ENCODE data around the gene EVA1B.
A peak's percentile ranks its signal among the peaks of the same experiment; 100 is the strongest.

Gene EVA1B

GRCh38 chr1:36323636-36324352 is at the start of gene EVA1B:
TSS of gene EVA1B (minus strand) at chr1:36323645. CDS start at chr1:36323037, 608 bp downstream.
- DNase-seq (ENCODE audit: low read depth) = peak; percentile 93

DNA sequence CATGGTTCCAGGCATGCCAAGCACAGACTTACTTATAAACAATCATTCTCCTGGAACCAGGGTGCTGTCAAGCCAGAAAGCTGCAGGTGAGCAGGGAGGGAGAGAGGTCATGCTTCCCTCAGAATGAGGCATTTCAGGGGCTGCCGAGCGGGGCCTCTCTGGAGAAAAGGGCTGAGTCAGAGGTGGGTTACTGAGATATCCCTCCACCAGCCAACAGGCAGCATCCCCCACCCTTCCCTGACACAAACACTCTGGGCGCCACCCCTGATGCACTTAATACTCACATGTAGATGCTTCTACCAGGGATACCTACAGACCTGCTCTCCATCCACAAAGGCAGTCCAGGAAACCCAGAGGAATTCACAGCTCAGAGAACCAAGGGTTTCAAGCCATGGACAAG is 49.2 kb upstream of the EVA1B start:
- DNase-seq (ENCODE audit: low read depth) = no peak

DNA sequence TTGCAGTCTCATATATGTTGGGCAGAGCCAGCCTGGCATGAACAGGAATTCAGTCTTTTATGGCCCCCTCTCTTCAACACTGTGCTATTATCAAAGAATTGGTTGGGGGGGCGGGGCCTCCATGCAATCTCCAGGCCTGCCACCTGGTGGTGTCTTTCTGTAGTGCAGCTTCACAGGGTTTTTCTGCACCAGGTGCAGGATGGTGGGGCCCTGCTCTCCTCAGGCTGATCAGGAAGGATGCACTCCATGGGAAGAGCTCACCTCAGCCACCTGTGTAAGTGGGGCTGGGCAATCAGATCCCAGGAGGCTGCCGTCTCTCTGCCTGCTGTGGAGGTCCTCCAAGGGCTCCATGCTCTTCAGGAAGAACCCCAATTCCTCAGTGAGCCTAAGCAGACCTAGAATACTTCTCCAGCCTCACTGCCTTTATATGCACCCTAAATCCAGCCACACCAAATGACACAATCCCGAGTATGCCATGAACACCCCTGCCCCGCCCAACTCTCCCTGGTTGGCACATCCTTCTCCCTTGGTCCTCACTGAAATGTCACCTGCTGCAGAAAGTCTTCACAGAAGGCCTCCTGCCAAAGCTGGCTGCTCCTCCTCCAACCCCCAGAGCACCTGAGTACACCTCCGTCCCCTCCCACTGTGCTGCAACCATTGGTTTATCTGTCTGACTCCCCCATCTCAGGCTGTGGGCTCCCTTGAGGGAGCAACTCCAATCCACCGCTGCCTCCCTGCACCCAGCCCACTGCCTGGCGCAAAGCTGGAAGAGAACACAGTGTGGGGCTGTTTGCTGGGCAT is 45.8 kb upstream of the EVA1B start:
- DNase-seq (ENCODE audit: low read depth) = peak; percentile 73

GRCh38 chr1:36367798-36368197 is 44.4 kb upstream of the EVA1B start:
- DNase-seq (ENCODE audit: low read depth) = no peak

- DNase-seq (ENCODE audit: low read depth) = no peak
Measured at GRCh38 chr1:36367066-36367465, 43.6 kb upstream of the EVA1B start.

DNA sequence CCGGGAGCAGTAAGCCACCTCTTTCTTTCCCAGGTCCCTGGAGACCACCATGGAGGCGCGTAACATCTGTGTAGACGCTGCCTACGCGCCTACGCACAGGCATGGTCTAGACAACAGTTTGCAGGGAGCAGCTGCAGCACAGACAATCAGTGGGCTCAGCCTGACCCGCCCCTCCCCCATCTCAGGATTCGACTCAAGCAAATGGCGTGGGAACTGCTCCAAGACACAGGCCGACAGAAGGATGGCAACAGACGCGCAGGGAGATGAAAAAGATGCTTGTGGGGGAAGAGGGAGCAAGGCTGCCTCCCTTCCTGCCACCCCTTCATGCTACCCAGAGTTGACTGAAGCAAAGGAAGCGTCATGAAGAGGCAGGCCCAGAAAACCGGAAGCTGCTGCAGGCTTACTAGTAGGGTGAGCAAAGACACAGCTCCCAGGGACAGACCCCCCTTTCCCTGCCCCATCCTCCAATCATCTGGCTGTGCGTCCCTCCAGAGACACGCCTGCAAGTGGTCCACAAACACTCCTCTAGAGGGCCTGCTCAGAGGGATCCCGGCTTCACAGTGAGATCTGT is 42.7 kb upstream of the EVA1B start:
- DNase-seq (ENCODE audit: low read depth) = peak; percentile 76

- peak; percentile 82 for DNase-seq (ENCODE audit: low read depth)
Measured at GRCh38 chr1:36365381-36365780, 41.9 kb upstream of the EVA1B start.

DNA sequence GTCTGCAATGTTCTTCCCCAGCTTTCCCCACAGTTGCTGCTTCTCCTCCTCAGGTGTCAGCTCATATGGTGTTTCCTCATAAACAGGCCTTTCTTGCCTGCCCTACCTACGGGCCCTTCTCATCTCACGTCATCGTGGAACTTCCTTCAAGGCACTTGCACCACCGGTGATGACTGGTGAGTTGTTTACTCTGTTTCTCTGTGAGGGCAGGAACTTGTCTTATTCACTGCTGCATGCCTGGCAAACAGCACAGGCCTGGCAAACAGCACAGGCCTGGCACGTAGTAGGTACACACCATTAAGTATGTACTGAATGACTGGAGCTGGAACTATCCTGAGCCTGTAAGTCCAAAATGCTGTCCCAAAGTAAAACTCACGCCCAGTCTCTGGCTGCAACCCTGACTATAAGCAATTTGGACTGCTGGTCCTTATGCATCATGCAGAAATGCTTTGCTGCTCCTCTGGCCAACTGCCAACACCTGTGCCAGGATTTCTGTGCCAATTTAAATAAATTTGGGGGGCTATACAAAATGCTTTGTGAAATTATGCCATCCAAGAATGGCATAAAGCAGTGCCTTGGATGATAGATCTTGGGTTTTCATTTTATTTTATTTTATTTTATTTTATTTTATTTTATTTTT is 36.6 kb upstream of the EVA1B start:
- no peak for DNase-seq (ENCODE audit: low read depth)

GRCh38 chr1:36359383-36359782 is 35.9 kb upstream of the EVA1B start:
- DNase-seq (ENCODE audit: low read depth) = no peak

DNA sequence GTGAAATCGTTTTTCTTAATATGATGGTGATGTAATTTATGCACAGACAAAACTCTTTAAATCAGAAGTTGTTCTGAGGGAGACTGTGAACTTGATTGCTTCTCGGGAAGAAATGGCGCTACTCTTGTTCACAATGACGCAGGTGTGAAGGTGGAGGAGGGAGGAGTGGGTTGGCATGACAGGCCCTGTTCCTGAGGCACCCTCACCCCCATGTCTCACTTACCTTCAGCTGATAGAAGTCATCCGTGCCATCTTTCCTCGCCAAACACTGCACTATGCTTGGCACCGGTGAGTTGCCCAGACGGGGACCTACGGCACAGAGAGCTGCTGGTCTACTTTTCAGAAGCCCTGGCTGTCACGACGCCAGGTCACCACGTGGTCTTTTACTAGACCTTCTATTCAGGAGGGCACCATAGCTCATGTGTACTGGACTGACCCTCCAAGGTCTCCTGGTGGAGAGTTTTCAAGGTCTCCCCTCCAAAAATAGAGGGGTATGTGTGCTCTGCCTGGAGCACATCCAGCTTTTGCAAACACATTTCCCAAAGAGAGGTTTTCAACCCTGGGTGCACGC is 35.2 kb upstream of the EVA1B start:
- DNase-seq (ENCODE audit: low read depth) = no peak

DNA sequence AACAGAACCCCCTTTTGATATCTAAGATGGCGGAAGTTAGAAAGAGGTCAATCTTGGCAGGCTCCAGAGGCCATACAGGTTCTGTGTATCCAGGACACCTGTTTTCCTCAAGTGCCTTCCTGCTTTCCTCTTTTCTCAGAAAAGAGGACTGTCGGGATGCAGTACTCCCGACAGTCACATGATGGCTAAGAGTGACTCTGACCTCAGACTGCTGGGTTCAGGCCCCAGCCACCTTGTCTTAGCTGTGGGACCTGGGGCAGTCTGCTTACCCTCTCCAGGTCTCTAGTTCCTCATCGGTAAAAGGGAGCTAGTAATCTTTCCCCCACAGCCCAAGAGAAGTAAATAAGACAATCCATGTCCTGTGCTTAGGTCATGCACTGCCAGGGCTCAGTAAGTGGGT is 32.4 kb upstream of the EVA1B start:
- DNase-seq (ENCODE audit: low read depth) = no peak

GRCh38 chr1:36354486-36354885 is 31.0 kb upstream of the EVA1B start:
- DNase-seq (ENCODE audit: low read depth) = peak; percentile 30

DNA sequence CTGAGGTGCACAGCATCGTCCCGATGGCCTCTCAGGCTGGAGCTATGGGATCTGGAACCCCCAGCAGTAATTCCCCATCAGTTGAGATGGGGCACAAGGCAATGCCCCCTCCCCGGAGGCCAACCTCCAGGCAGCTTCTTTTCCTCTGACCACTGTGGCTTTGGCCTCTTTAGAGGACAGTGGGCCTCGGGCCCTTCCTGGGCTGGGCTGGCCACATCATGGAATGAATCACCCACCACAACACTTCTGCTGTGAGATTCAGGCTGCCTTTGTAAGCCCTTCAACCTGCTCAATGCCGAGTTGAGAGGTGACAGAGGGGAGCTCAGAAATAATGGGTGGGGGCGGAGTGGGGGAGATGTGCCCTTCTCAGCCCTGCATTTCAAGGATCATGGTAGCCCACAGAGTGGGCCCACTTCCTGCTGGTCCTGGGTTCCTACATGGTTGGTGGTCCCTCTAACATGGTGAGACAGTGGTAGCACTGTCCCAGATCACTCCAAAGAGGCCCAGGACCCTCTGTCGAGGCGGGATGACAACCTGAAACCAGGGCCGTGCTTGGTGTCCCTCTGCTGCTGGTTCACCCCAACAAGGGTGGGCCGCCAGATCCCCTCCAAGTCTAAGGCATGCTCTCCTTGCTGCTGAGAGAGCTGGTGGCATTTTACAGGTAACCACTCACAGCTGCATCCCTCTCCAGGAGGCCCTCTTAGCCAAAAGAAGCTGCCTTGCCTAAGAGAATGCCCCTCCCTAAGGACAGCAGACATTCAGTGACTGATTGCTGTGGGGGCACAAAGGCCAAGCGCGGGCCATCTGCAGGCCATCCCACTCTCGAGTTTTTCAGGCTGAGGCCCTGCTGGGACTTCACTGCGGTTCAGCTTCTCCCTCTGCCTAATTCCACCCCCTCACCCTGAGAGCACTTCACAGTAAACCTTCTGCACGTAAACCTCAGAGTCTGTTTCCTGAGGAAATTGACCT is 29.7 kb upstream of the EVA1B start:
- DNase-seq (ENCODE audit: low read depth) = peak; percentile 87

GRCh38 chr1:36352125-36352909 is 28.9 kb upstream of the EVA1B start:
- peak; percentile 94 for DNase-seq (ENCODE audit: low read depth)

GRCh38 chr1:36351227-36351977 is 28.0 kb upstream of the EVA1B start:
- DNase-seq (ENCODE audit: low read depth) = peak; percentile 96

GRCh38 chr1:36350659-36351226 is 27.3 kb upstream of the EVA1B start:
- DNase-seq (ENCODE audit: low read depth) = peak; percentile 95

- DNase-seq (ENCODE audit: low read depth) = peak; percentile 61
Measured at GRCh38 chr1:36349839-36350238, 26.4 kb upstream of the EVA1B start.

DNA sequence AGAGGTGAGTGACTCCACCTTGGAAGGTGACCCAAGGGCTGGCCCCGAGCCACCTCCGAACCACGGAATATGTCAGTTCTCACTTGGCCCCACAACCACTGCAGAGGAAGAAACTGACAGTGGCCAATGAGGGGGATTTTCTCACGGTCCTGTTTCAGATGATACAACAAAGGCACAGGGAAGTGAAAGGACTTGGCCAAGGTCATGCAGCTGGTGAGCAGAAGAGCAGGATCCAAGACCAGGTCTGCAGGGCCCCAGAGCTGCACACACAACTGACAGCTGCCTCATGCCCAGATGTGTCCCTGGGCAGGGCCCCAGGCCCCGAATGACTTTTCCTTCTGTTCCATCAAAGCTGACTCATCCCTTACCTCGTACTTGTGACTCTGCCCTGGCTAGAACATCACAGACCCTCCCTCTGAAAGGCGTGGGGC is 25.8 kb upstream of the EVA1B start:
- peak; percentile 58 for DNase-seq (ENCODE audit: low read depth)

GRCh38 chr1:36346741-36347370 is 23.4 kb upstream of the EVA1B start:
- no peak for DNase-seq (ENCODE audit: low read depth)

Measured in EH (cell line).